Left lung (tissue), 10 donors: ENCODE measurements around the gene TMEM121B. TPM values are rescaled to one million over a fixed set of nuclear protein-coding genes. Genes with fewer than 3 reads are reported as not detected.
"Not testable (repeated sequence)": the region's sequence is repeated elsewhere in the genome, so short reads cannot be mapped to it uniquely, and the experiment has no call there.

Source experiments
- ATAC-seq: fragments of 200-7000 bp; cut with Tn5 transposase; one replicate; pipeline ENCODE4 v1.9.1; 2020; ENCODE audit warnings: moderate library complexity
- DNase-seq, 4 donors: peaks; one replicate each; pipeline ENCODE4 v3.0.0-alpha.2; 2013 to 2020
- H3K27ac ChIP-seq, 2 donors: fragments of 200-600 bp; sonication (generic) in 1 of 2; one replicate each; pipeline versions ENCODE4 v1.5.0 to v1.8.0; 2020 to 2021
- H3K27me3 ChIP-seq, 2 donors: fragments of 200-600 bp; sonication (generic) in 1 of 2; one replicate each; pipeline versions ENCODE4 v1.5.0 to v1.8.0; 2020 to 2021
- H3K36me3 ChIP-seq, 2 donors: fragments of 200-600 bp; sonication (generic) in 1 of 2; one replicate each; pipeline versions ENCODE4 v1.5.0 to v1.8.0; 2020 to 2021
- H3K4me1 ChIP-seq, 2 donors: fragments of 200-600 bp; one replicate each; pipeline ENCODE4 v1.8.0; 2021
- H3K4me3 ChIP-seq, 2 donors: fragments of 200-600 bp; sonication (generic) in 1 of 2; one replicate each; pipeline versions ENCODE4 v1.5.0 to v1.8.0; 2020 to 2021; ENCODE audit warnings: mild to moderate bottlenecking in 1 of 2
- H3K9me3 ChIP-seq, 2 donors: fragments of 200-600 bp; sonication (generic) in 1 of 2; one replicate each; pipeline versions ENCODE4 v1.5.0 to v1.8.0; 2020 to 2021
- CTCF ChIP-seq, 2 donors: fragments of 200-600 bp; sonication (generic) in 1 of 2; IDR thresholded peaks; one replicate each; pipeline versions ENCODE4 v1.5.0 to v1.8.0; 2021; ENCODE audit warnings: antibody characterized with exemption in 2 of 2
- intact Hi-C, 2 donors: fragments of 100-400 bp; cut with DNase I; formaldehyde crosslinking; loops; one replicate each; pipeline versions ENCODE4 v1.11.2 to v1.14.2; 2022
- polyA plus RNA-seq, 6 donors: library from polyadenylated mRNA; unstranded; fragments of 120-200 nt; gene quantifications; one replicate each; pipeline ENCODE4 v1.2.1, GENCODE V29; 2013; ENCODE audit not compliant: insufficient read length in 6 of 6
- total RNA-seq, 2 donors: library from RNA; stranded (reverse); fragmentation: NEBNext Ultra II Directional; extraction: Animal tissue kit (Norgen Biotek cat#: 25700); gene quantifications; one replicate each; pipeline ENCODE4 v1.2.1, GENCODE V29; 2021
- donor health status: DM: no; HTN: yes; CAD: no.
- donor health status: DM: no; HTN: no; CAD: no.

The TMEM121B gene
- total and polyA plus RNA-seq, 8 donors = 0.41 to 1.4 (median 0.94) TPM

GRCh38 chr22:17155941-17156340 is 34.8 kb upstream of the TMEM121B start:
- ATAC-seq = no peak
- TF ChIP-seq CTCF (IDR thresholded peaks at IDR 0.05) = no peak
- no peak for DNase-seq
- Histone ChIP-seq H3K36me3 (no peaks in the 10 kb centered on the region), H3K4me3 (no peak overlapping the region), H3K4me1 (peaks cover 13 to 55% of the 10 kb centered on the region in 2 donors), H3K9me3 (no peaks in the 10 kb centered on the region), H3K27me3 (no peaks in the 10 kb centered on the region), H3K27ac (no peak overlapping the region)
- intact Hi-C loops = no loop called here

GRCh38 chr22:17152971-17153370 is 31.8 kb upstream of the TMEM121B start:
- Histone ChIP-seq H3K27ac (no peak overlapping the region), H3K4me3 (no peak overlapping the region), H3K4me1 (peaks cover 6 to 38% of the 10 kb centered on the region in 2 donors), H3K9me3 (no peaks in the 10 kb centered on the region), H3K36me3 (peaks cover 0 to 10% of the 10 kb centered on the region in 2 donors), H3K27me3 (no peaks in the 10 kb centered on the region)
- no peak for TF ChIP-seq CTCF (IDR thresholded peaks at IDR 0.05)
- intact Hi-C loops = no loop called here
- ATAC-seq (no peak), DNase-seq (no peak)

- Histone ChIP-seq H3K9me3 (no peaks in the 10 kb centered on the region), H3K36me3 (peaks cover 0 to 13% of the 10 kb centered on the region in 2 donors), H3K27me3 (no peaks in the 10 kb centered on the region), H3K27ac (no peak overlapping the region), H3K4me3 (no peak overlapping the region), H3K4me1 (peaks cover 0 to 32% of the 10 kb centered on the region in 2 donors)
- ATAC-seq = no peak
- no peak for DNase-seq
- intact Hi-C loops = no loop called here
- TF ChIP-seq CTCF (IDR thresholded peaks at IDR 0.05) = no peak
Measured at GRCh38 chr22:17152340-17152739, 31.2 kb upstream of the TMEM121B start.

GRCh38 chr22:17149076-17149815 is 28.1 kb upstream of the TMEM121B start:
- no peaks in the 10 kb centered on the region for H3K27me3 ChIP-seq
- no peak overlapping the region for H3K27ac ChIP-seq
- peaks cover 0 to 6% of the 10 kb centered on the region in 2 donors for H3K4me1 ChIP-seq
- peaks cover 0 to 27% of the 10 kb centered on the region in 2 donors for H3K36me3 ChIP-seq
- H3K4me3 ChIP-seq = no peak overlapping the region
- no peak for TF ChIP-seq CTCF (IDR thresholded peaks at IDR 0.05)
- DNase-seq (no peak), ATAC-seq (no peak)
- intact Hi-C loops = no loop called here
- H3K9me3 ChIP-seq = no peaks in the 10 kb centered on the region

- ATAC-seq, H3K27me3 ChIP-seq, H3K4me1 ChIP-seq, H3K27ac ChIP-seq, intact Hi-C loops, H3K4me3 ChIP-seq, H3K9me3 ChIP-seq, DNase-seq: not testable (repeated sequence)
- H3K36me3 ChIP-seq = peaks cover 0 to 45% of the 10 kb centered on the region in 2 donors
Measured at GRCh38 chr22:17147458-17147857, 26.3 kb upstream of the TMEM121B start.
